Stimulated activated CD4-positive, alpha-beta T cell treated with anti-CD3 and anti-CD28 coated beads, Interleukin-15, amount 100 ng/mL, for 24 hours (primary cell): ENCODE results near the gene COMP.

Experiments
- DNase-seq: peaks from one replicate; pipeline ENCODE4 v3.0.0-alpha.2; 2020

Gene COMP

DNA sequence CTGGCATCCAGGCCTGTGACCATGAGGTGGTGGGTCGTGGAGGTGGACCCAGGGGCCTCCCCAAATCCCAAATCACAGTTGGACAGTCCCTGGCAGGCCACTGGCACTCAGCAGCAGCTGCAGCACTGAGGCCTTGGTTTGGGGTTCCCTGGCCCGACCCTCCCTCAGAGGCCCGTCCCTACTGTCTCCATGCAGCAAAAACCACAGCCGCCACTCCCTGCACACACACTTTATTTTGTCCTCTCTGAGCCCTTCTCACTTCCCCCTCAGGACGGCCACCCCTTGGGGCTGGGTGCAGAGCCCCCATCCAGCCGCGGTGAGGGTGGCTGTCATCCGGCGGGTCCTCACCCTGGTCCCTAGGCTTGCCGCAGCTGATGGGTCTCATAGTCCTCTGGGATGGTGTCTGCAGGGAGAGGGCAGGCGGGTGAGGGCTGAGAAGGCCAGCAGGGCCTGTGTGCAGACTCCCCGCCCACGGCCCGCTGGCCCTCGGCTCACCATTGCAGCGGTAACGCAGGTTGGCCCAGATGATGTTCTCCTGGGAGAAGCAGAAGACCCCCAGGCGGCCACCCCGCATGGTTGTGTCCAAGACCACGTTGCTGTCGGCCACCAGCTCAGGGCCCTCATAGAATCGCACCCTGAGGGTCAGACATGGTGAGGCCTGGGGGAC, 8.4 kb downstream of the COMP start:
- DNase-seq = no peak

DNA sequence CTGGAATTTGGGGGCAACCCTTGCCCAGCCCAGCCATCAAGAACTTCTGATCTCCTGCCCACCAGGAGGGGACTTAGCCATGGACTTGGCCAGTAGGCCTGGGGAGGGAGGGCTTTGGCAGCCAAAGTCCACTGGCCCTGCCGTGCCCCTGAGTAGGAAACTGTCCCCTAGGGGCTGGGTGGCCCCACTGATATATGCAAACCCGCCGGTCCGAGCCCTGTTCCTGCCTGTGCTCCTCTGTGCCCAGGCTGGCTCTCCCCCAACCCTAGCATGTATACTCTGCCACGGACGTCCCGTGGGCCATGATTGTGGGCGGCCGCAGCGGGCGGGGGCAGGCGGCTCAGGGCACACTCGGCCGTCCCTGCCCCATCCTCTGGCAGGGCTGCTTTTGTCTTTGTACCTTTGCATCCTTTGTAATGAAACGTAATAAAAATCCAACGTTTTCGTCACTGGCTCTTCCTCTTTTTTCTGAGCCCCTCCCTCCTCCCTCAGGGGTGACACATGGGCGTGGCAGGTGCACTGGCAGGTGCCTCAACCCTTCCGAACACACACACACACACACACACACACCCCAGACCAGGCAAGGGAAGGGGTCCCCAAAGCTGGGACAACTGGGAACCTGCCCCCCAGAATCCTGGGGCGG, 9.1 kb downstream of the COMP start:
- DNase-seq = no peak

DNA sequence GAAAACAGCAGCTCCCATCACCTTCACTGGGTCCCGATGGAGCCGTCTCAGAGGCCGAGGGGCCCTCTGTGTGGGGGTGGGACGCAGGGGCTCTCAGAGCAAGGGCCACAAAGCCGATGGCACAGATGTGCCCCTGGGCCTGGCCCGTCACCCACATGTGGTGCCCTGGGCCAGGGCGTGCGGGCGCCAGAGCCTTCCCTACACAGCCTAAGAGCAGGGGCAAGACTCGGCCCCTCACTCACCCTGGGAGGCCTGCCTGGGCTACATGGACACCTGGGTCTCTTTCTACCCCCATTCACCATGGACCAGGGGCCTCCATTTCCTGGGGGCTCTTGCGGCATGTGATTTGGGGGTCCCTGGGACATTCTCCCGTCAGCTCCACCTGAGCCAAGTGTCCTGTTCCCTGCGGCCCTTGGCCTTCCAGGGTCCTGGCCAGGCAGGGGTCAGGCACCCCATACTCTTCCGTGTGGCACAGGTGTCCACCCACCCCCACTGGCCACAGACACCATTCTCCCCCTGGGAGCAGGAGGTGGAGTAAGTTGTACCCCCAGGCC, 10.0 kb downstream of the COMP start:
- no peak for DNase-seq

DNA sequence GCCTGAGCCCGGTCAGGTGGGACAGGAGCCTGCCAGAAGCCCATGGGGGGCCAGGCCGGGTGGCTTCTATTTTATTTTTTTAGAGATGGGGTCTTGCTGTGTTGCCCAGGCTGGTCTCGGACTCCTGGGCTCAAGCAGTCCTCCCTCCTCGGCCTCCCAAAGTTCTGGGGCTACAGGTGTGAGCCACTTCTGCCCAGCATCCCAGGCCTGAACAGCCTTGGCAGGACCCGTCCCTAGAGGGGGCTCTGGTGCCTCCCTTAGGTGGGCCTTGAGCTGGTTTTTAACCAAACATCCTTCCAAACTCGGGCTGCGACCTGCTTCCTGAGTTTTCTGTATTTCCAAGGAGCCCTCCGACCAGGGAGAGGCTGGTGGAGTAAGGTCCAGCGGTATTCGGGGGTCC, 10.5 kb downstream of the COMP start:
- no peak for DNase-seq

DNA sequence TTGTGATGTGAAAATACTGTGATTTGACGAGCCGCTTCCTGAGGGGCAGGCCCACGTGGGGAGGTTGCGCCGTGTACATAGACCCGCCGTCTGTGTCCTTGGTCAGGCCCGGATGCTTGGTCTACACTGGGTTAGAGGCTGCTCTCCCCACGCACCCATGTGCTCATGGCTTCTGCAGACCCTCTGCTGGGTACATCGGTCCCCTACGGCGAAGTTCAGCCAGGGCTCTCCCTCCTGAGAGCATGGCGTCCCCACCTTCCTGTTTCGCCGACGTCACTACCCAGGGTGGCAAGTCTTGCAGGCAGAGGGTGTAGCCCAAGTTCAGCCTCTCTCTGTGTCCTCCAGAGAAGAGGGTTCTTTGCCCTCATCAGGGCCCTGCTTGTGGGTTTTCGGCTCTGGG, 11.0 kb downstream of the COMP start:
- no peak for DNase-seq

DNA sequence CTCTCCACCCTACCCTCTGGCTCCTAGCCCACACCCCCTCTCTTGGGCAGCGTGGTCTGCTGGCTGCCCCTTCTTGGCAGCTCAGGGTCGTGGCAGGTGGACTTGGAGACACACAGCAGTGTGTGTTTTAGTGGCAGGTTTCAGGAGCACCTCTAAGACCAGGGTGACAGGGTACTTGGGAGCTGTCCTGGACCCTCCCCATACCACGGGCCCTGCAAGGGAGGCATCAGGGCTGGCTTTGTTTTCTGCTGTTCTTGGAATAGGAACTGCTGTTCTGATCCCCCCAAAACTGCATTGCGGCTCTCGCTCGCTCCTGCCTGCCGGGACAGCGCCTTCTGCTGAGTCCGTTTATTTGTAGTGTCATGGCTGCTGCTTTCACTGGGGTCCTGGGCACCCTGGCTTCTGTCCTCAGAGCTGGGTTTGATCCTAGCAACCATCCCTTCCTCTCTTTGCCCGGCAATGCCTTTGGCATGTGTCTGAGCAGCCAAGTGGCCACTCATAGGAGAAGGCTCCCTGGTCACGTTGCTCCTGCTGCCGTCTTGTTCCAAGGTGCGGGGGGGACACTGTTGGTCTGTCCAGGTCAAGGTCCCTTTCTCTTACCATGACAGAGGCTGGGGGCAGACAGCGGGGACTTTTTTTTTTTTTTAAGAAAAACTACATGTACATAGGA, 12.1 kb downstream of the COMP start:
- DNase-seq = no peak

DNA sequence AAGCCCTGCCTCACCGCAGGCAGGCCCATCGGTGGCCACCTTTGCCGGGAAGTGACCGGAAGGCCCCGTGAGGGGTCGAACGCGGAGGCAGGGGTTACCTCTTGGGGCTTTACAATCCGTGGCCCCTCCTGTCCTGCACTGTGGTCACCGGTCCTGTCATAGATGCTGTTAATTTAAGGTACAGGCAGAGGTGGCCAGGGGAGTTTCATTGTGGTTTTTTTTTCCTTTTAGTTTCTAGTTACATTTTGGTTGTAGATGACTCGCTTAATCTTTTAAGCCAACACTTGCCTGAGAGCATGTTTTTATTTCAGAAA, 13.1 kb downstream of the COMP start:
- no peak for DNase-seq

DNA sequence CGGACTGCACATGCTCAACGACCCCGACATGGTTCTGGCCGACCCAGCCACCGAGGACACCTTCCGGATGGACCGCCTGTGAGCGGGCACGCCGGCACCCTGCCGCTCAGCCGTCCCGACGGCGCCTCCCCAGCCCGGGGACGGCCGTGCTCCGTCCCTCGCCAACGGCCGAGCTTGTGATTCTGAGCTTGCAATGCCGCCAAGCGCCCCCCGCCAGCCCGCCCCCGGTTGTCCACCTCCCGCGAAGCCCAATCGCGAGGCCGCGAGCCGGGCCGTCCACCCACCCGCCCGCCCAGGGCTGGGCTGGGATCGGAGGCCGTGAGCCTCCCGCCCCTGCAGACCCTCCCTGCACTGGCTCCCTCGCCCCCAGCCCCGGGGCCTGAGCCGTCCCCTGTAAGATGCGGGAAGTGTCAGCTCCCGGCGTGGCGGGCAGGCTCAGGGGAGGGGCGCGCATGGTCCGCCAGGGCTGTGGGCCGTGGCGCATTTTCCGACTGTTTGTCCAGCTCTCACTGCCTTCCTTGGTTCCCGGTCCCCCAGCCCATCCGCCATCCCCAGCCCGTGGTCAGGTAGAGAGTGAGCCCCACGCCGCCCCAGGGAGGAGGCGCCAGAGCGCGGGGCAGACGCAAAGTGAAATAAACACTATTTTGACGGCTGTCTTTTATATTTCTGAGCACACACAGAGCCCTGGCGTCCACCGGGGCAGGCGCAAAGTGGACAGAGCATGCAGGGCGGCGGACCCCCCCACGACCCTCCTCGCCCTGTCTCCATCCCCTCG, 13.6 kb downstream of the COMP start:
- DNase-seq = no peak

DNA sequence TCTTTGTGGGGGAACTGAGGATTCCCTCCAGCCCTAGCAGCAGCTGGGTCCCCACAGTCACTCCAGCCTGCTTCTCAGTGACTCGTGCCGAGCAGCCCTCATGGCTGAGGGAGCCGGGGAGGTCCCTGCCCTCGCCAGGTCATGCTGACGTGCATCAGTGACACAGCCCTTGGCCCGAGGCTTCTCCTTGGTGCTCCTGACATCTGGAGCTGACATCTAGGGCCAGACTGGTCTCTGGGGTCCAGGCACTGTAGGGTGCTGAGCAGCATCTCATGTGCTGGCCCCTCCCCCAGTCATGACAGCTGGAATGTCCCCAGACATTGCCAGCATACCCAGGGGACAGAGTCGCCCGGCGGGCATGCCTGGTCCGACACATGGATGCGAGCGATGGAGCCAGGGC, 14.4 kb downstream of the COMP start:
- DNase-seq = no peak

DNA sequence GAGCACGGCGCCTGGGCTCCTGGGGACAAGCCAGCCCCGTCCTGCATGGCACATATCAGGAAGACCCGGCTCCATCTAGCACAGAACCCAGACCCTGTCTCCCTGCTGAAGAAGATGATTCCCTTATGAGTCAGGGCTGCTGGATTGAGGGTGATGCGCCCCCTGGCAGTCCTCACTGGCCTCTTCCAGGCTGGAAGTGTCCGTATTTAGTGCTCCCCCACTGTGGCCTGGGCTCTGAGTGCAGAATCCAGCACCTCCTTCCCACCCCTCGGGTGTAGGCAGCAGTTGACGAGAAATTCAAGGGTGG, 14.9 kb downstream of the COMP start:
- DNase-seq = no peak

DNA sequence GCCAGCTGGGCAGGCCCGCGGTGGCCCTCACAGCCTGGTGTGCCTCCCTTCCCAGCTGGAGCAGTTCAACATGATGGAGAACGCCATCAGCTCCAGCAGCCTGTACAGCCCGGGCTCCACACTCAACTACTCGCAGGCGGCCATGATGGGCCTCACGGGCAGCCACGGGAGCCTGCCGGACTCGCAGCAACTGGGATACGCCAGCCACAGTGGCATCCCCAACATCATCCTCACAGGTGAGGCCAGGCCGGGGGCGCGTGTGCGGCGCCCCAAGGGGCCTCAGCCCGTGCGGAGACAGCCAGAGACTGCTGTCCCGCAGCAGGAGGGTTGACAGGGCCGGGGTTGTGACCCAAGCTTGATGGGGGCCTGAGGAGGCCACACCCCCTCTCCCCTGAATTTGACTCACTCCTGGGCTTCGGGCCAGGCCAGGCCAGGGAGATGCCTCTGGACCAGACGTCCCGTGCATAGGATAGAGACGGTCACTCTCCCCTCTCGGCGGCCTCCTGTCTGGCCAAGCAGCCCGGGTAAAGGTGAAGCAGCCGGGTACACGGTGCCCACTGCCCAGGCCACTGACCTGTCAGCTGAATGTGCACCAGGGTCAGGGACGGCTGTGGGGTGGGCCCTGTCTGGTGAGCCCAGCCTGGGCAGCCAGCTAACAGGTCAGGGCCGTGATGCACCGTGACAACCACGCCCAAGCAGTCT, 15.4 kb downstream of the COMP start:
- no peak for DNase-seq

DNA sequence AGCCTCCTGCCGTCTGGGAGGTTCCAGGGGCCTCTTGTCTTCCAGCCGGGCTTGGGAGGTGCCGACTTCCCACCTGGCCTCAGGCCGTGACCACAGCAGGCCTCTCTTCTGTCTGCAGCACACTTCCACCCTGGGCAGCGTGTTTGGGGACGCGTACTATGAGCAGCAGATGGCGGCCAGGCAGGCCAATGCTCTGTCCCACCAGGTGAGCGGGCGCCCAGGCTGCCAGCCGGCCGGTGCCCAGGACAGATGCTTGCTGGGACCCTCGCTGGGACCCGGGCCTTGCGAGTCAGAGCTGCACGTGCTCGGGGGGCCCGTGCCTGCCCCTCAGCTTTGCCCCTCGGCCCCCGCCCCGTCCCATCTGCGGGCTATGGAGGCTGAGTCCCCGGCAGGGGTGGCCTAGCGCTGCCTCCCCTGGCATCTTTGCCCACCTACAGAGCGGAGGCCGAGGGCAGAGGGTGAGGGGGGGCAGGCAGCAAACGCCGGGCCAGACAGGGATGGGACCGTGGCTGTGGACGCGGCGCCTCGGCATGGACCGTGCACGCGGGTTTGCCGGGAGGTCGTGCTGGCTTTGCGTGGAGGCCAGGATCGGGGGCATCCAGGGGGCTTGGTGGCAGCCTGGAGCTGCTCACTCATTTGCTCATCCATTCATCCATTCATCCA, 16.2 kb downstream of the COMP start:
- DNase-seq = no peak

DNA sequence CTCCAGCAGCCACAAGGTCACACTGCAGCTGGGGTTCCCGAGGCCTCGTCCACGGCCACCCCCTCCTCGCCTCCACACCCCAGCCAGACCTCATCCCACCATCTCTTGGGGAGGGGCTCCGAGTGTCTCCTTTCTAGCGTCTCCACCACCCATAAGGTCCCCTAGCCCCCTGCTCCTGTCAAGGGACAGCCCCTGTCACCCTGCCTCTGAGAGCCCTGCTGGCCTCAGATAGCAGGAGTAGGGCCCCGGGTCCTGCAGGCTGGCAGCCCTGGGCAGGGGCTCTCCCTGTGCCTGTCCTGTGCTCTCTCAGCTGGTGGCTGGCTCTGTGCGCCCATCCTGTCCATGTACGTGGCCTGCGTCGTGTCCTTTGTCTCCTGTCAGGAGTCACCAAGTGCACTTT, 17.0 kb downstream of the COMP start:
- no peak for DNase-seq

DNA sequence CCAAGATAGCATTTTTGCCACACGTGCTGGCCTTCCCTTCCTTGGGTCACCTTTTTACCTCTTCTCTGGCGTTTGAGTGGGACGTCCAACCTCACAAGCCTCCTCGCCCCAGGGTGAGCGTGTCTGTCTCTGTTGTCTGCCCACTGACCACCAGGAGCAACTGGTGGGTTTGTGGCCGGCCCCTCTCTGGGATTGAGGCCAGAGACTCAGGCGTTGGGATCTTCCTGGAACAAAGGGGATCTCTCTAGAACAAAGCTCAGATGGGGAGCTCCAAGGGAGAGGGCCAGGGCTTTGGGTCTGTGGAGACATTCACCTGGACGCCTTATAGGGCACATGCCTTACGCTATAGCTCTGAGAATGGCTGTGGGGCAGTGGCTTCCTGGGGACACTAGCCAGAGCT, 17.4 kb downstream of the COMP start:
- no peak for DNase-seq

DNA sequence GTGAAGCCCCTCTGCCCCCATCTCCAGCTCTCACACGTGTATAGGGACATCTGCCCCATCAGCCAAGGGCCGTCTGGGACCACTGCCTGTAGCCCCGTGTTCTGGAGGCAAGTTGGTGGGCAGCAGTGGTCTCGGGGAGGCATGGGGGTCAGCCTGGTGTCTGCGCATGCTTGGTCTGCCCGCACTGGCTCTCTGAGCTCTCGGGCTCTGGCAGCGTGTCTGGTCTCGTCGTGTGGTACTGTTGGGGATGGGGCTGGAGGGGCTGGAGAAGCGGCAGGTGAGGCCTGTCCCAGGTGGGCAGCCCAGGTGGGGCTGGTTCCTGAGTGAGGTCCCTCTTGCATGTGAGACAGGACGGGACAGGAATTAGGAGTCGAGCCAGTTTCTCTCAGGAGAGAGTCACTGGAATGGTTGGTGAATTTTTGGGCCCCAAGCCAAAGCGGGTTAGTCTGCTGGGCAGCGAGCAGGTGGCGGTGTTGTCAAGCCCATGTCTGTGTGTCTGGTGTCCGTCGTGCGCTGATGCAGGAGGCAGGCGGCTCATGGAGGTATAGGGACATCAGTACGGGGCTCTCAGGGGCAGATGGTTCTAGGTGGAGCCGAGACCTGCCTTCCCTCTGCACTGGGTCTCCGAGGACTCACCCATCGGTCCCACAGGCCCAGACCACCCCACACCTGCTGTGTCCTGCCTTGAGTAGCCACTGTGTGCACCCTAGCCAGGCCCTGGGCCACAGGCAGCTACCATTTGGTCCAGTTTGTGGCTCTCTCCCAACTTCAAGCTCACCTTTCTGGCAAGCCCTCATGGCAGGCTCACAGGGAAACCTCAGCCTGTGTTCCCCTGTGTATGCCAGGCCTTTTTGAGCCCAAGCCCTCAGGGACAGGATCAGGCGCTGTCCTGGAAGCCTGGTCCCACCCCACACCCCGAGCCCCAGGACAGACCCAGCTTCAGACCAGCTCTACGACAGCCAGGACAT, 18.2 kb downstream of the COMP start:
- no peak for DNase-seq

DNA sequence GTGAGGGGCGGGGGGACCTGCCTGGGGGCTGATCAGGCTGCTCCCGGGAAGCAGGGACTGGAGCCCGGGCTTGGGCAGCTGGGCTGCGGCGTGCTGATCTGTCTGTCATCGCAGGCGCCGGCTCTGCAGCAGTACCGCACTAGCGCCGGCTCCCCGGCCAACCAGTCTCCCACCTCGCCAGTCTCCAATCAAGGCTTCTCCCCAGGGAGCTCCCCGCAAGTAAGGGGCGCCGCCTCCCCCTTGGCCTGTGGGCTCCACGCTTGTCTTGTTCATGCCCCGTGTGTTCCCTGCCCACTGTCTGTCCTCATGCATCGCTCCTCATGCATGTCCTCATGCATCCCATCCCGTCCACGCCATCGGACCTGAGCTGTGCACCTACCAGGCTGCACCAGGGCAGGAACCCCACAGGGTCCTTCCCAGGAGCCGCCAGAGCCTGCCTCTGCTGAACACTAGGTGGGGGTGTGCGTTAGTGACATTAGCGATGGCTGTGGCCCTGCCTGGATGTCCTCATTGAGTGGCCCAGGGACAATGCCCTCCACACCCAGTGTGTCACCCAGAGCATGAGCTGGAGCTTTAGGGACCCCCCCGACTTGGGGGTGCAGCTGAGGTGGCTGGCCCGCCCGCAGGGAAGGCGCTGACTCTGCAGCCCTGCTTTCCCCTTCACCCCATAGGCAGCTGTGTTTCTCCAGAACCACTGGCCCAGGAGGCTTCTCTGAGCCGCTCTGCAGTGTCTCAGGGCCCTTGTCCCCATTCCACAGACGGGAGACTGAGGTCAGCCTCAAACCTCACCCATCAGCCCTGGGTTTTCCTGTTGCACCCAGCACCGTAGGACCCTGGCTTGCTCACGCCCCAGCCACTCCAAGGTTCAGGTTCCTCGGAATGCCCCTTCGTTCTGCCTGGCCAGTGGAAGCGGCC, 19.5 kb downstream of the COMP start:
- no peak for DNase-seq

DNA sequence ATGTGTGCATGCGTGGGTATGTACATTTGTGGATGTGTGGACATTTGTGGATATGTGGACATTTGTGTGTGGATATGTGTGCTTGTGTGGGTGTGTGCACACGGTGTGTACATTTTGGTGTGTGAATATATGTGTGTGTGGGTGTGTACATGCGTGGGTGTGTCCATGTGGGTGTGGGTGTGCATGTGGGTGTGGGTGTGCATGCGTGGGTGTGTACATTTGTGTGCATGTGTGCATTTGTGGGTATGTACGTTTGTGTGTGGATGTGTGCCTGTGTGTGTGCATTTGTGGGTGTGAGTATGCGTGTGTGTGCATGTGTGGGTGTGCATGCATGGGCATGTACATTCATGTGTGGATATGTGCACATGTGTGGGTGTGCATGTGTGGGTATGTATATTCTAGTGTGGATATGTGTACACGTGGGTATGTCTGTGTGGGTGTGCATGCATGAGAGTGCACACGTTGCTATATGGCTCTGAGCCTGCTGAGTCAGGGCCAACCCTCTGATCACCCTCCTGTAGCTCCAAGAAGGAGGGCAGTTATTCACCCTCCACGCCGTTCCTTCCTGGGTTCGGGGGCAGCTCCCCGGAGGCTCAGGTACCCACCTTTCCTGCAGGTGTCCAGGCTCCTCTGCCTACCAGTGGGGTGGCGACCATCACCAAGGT, 20.3 kb downstream of the COMP start:
- no peak for DNase-seq

DNA sequence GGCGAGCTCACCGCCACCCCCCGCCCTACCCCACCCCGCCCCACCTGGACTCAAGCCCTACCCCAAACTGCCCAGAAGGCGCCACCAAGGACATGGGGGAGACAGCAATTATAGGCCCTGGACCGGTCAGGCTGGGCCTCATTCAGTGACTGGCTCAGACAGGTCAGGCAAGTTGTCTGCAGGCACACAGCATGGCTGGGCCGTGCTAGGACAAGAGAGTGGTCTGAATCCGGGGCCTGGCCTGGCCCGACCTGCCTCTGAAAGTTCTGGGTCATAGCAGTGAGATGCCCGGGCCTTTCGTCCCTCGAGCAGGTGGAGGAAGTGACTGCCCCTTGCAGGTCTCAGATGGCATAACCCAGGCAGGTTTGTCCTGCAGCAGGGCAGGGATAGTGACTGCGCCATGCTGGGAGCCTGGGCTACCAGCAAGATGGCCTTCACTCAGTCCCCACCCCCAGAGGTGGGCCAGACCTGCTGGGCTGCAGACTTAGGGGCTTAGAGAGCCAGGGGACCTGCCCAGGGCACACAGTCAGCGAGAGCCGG, 21.0 kb downstream of the COMP start:
- no peak for DNase-seq
